HEK293T (cell line): ENCODE measurements around the gene PITPNC1.

ENCODE experiments used
- CTCF ChIA-PET: fragments of 350-600 bp; formaldehyde crosslinking; extraction: SDS; loops from one replicate; lab custom pipeline; 2021; ENCODE audit warnings: antibody characterized with exemption, inconsistent platforms; lab: Yijun Ruan, JAX
- POLR2A ChIA-PET: fragments of 350-600 bp; formaldehyde crosslinking; extraction: SDS; loops from one replicate; lab custom pipeline; 2020; ENCODE audit warnings: antibody characterized with exemption, inconsistent platforms; lab: Yijun Ruan, JAX
- DNase-seq: peaks from one replicate; pipeline ENCODE4 v3.0.0; 2012; ENCODE audit warnings: mixed read lengths; ENCODE audit errors: extremely low spot score
- ARNT ChIP-seq: fragments of 450-650 bp; IDR thresholded peaks from 2 replicates; pipeline ENCODE4 v1.6.1; 2017; ENCODE audit warnings: mild to moderate bottlenecking
- BHLHE40 ChIP-seq: fragments of 450-650 bp; IDR thresholded peaks from 2 replicates; pipeline ENCODE4 v1.6.1; 2016; ENCODE audit warnings: mild to moderate bottlenecking, moderate library complexity, borderline replicate concordance
- CTBP1 ChIP-seq: fragments of 450-650 bp; IDR thresholded peaks from 2 replicates; pipeline ENCODE4 v1.6.1; 2016; ENCODE audit warnings: borderline replicate concordance
- ELF4 ChIP-seq: fragments of 450-650 bp; IDR thresholded peaks from 2 replicates; pipeline ENCODE4 v1.6.1; 2017; ENCODE audit warnings: antibody characterized with exemption
- FOXA1 ChIP-seq: fragments of 450-650 bp; IDR thresholded peaks from 2 replicates; pipeline ENCODE4 v1.6.1; 2016; ENCODE audit warnings: mild to moderate bottlenecking
- FOXK2 ChIP-seq: fragments of 450-650 bp; IDR thresholded peaks from 2 replicates; pipeline ENCODE4 v1.6.1; 2016; ENCODE audit warnings: mild to moderate bottlenecking
- FOXM1 ChIP-seq: fragments of 450-650 bp; IDR thresholded peaks from 2 replicates; pipeline ENCODE4 v1.6.1; 2017; ENCODE audit warnings: mild to moderate bottlenecking, borderline replicate concordance
- HDGF ChIP-seq: fragments of 450-650 bp; IDR thresholded peaks from 2 replicates; pipeline ENCODE4 v1.6.1; 2017; ENCODE audit warnings: antibody characterized with exemption, borderline replicate concordance
- L3MBTL2 ChIP-seq: fragments of 450-650 bp; conservative IDR thresholded peaks from 2 replicates; pipeline ENCODE4 v1.6.1; 2016; ENCODE audit warnings: mild to moderate bottlenecking
- LEF1 ChIP-seq: fragments of 450-650 bp; IDR thresholded peaks from 2 replicates; pipeline ENCODE4 v1.6.1; 2017; ENCODE audit warnings: mild to moderate bottlenecking, borderline replicate concordance
- NFRKB ChIP-seq: fragments of 450-650 bp; IDR thresholded peaks from 2 replicates; pipeline ENCODE4 v1.6.1; 2016; ENCODE audit warnings: mild to moderate bottlenecking, moderate library complexity
- PKNOX1 ChIP-seq: fragments of 450-650 bp; IDR thresholded peaks from 2 replicates; pipeline ENCODE4 v1.6.1; 2016
- SP1 ChIP-seq: fragments of 450-650 bp; IDR thresholded peaks from 2 replicates; pipeline ENCODE4 v1.6.1; 2017
- SUZ12 ChIP-seq: fragments of 450-650 bp; IDR thresholded peaks from 2 replicates; pipeline ENCODE4 v1.6.1; 2016; ENCODE audit warnings: mild to moderate bottlenecking
- TARDBP ChIP-seq: fragments of 450-650 bp; IDR thresholded peaks from 2 replicates; pipeline ENCODE4 v1.6.1; 2016
- ZNF384 ChIP-seq: fragments of 450-650 bp; IDR thresholded peaks from 2 replicates; pipeline ENCODE4 v1.6.1; 2016

Gene PITPNC1

GRCh38 chr17:67676305-67676704 lies 299.2 kb downstream of the PITPNC1 start:
- no peak for DNase-seq
- TF ChIP-seq FOXK2 (no peak), L3MBTL2 (no peak), CTBP1 (no peak), FOXA1 (no peak), TARDBP (no peak), NFRKB (no peak), LEF1 (no peak), HDGF (no peak), FOXM1 (no peak), ELF4 (no peak), ARNT (no peak), SP1 (no peak), BHLHE40 (no peak), PKNOX1 (no peak)
- POLR2A ChIA-PET = no interaction called here
- CTCF ChIA-PET = no interaction called here

GRCh38 chr17:67678414-67678813 lies 301.3 kb downstream of the PITPNC1 start:
- ChIA-PET POLR2A (no interaction called here), CTCF (no interaction called here)
- no peak for DNase-seq
- TF ChIP-seq L3MBTL2 (no peak), TARDBP (no peak), CTBP1 (no peak), ARNT (no peak), SUZ12 (no peak), ZNF384 (no peak), HDGF (no peak), ELF4 (no peak), NFRKB (no peak), BHLHE40 (no peak), FOXM1 (no peak), LEF1 (no peak), PKNOX1 (no peak), SP1 (no peak), FOXK2 (no peak), FOXA1 (no peak)

- ChIA-PET CTCF (interaction anchor here (0.6 kb wide), 1 partner anchor 9 kb away, joined by 4 read pairs; no protein-coding TSS in a partner anchor), POLR2A (no interaction called here)
- no peak for TF ChIP-seq L3MBTL2
- TF ChIP-seq HDGF = no peak
- TF ChIP-seq NFRKB = no peak
- TF ChIP-seq FOXK2 = no peak
- no peak for TF ChIP-seq SP1
- no peak for TF ChIP-seq SUZ12
- no peak for TF ChIP-seq PKNOX1
- TF ChIP-seq FOXA1 = no peak
- no peak for TF ChIP-seq BHLHE40
- no peak for TF ChIP-seq LEF1
- no peak for TF ChIP-seq CTBP1
- TF ChIP-seq FOXM1 = no peak
- no peak for TF ChIP-seq ELF4
- DNase-seq = no peak
Observed at GRCh38 chr17:67679225-67679624, 302.1 kb downstream of the PITPNC1 start.

- POLR2A ChIA-PET = no interaction called here
- TF ChIP-seq ARNT (no peak), FOXM1 (no peak), TARDBP (no peak), SP1 (no peak), CTBP1 (no peak), HDGF (no peak), NFRKB (no peak), L3MBTL2 (no peak), LEF1 (no peak), BHLHE40 (no peak), SUZ12 (no peak), ELF4 (no peak), ZNF384 (no peak)
- DNase-seq = no peak
- CTCF ChIA-PET = interaction anchor here (0.6 to 1.2 kb wide), 2 partner anchors 9 to 11 kb away, joined by 4 to 7 read pairs; no protein-coding TSS in a partner anchor
Observed at GRCh38 chr17:67679721-67680120, 302.6 kb downstream of the PITPNC1 start.

- POLR2A ChIA-PET = no interaction called here
- CTCF ChIA-PET = interaction anchor here (1.2 kb wide), 1 partner anchor 10 kb away, joined by 7 read pairs; no protein-coding TSS in a partner anchor
- TF ChIP-seq BHLHE40 = no peak
- TF ChIP-seq NFRKB = no peak
- TF ChIP-seq FOXM1 = no peak
- TF ChIP-seq ARNT = no peak
- no peak for TF ChIP-seq SP1
- TF ChIP-seq TARDBP = no peak
- TF ChIP-seq SUZ12 = no peak
- no peak for TF ChIP-seq HDGF
- no peak for TF ChIP-seq FOXA1
- no peak for TF ChIP-seq PKNOX1
- TF ChIP-seq CTBP1 = no peak
- no peak for TF ChIP-seq LEF1
- no peak for TF ChIP-seq ZNF384
- no peak for TF ChIP-seq L3MBTL2
- no peak for TF ChIP-seq ELF4
- TF ChIP-seq FOXK2 = no peak
- no peak for DNase-seq
Observed at GRCh38 chr17:67680445-67681224, 303.6 kb downstream of the PITPNC1 start.
